ENCODE measurements around the gene CTPS2. TPM values are rescaled to one million over a fixed set of nuclear protein-coding genes. Genes with fewer than 3 reads are reported as not detected.
"Not testable (repeated sequence)": the region's sequence is repeated elsewhere in the genome, so short reads cannot be mapped to it uniquely, and the experiment has no call there.

Gene CTPS2
- total RNA-seq, 1 donor from 2014 or later: 4.9 TPM

DNA sequence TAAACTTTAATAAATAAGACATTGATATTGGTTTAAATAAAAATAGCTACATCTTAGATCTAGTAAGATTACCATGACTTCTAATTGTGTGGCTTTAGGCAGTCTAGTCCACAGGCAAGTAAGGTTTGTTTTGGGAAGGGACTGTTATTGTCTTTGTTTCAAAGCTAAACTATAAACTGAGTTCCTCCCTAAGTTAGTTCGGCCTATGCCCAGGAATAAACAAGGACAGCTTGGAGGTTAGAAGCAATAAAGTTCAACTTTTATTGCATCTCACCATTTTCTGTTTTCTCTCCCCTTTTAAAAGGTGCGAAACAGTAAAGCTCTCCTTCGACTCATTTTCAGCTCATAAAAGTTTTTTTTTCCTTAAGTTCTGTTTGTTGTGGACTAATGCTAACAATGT lies 133.0 kb downstream of the CTPS2 start:
- no peak for DNase-seq
- Histone ChIP-seq H3K4me1 (no peaks in the 10 kb centered on the region), H3K9me3 (replicated peaks) (peaks cover 6% of the 10 kb centered on the region), H3K27me3 (ENCODE audit: low read depth) (no peaks in the 10 kb centered on the region), H3K4me3 (no peak overlapping the region), H3K27ac (replicated peaks) (no peak overlapping the region), H3K36me3 (no peaks in the 10 kb centered on the region)
- intact Hi-C loops (cut with micrococcal nuclease): no loop called here
- TF ChIP-seq, protein P1, sequence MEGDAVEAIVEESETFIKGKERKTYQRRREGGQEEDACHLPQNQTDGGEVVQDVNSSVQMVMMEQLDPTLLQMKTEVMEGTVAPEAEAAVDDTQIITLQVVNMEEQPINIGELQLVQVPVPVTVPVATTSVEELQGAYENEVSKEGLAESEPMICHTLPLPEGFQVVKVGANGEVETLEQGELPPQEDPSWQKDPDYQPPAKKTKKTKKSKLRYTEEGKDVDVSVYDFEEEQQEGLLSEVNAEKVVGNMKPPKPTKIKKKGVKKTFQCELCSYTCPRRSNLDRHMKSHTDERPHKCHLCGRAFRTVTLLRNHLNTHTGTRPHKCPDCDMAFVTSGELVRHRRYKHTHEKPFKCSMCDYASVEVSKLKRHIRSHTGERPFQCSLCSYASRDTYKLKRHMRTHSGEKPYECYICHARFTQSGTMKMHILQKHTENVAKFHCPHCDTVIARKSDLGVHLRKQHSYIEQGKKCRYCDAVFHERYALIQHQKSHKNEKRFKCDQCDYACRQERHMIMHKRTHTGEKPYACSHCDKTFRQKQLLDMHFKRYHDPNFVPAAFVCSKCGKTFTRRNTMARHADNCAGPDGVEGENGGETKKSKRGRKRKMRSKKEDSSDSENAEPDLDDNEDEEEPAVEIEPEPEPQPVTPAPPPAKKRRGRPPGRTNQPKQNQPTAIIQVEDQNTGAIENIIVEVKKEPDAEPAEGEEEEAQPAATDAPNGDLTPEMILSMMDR (IDR thresholded peaks at IDR 0.05; ENCODE audit: borderline replicate concordance): no peak

DNA sequence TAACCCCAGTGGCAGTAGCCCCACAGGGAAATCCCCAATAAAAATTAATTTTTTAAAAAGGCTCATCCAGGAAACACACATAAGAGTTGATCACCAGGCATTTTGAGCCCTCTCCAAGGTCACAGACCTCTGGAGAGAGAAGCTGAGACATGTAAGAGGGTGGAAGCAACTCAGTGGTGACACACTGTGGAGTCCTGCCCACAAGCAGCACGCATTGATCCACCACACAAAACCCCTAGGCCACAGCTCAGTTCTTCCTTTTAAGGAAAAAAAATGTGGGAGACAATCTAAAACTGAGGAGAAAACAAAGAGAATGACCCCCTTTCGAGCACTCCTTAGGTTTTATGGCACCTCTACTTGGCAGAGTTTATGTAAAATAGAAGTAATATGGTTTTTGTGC lies 134.3 kb downstream of the CTPS2 start:
- no peak for DNase-seq
- Histone ChIP-seq H3K9me3 (replicated peaks) (peaks cover 6% of the 10 kb centered on the region), H3K27ac (replicated peaks) (no peak overlapping the region), H3K4me1 (no peaks in the 10 kb centered on the region), H3K4me3 (no peak overlapping the region), H3K36me3 (no peaks in the 10 kb centered on the region), H3K27me3 (ENCODE audit: low read depth) (no peaks in the 10 kb centered on the region)
- TF ChIP-seq, protein P1 (IDR thresholded peaks at IDR 0.05; ENCODE audit: borderline replicate concordance): no peak
- intact Hi-C loops (cut with micrococcal nuclease): no loop called here

GRCh38 chrX:16577483-16578029 lies 134.9 kb downstream of the CTPS2 start:
- H3K36me3 ChIP-seq: no peaks in the 10 kb centered on the region
- no peak for DNase-seq
- peaks cover 6% of the 10 kb centered on the region for H3K9me3 ChIP-seq (replicated peaks)
- no peak overlapping the region for H3K27ac ChIP-seq (replicated peaks)
- no peaks in the 10 kb centered on the region for H3K4me1 ChIP-seq
- intact Hi-C loops (cut with micrococcal nuclease): no loop called here
- no peak overlapping the region for H3K4me3 ChIP-seq
- TF ChIP-seq, protein P1 (IDR thresholded peaks at IDR 0.05; ENCODE audit: borderline replicate concordance): no peak
- no peaks in the 10 kb centered on the region for H3K27me3 ChIP-seq (ENCODE audit: low read depth)

- H3K27me3 ChIP-seq (ENCODE audit: low read depth); H3K9me3 ChIP-seq (replicated peaks); H3K36me3 ChIP-seq; H3K4me1 ChIP-seq; DNase-seq; H3K27ac ChIP-seq (replicated peaks); intact Hi-C loops (cut with micrococcal nuclease); H3K4me3 ChIP-seq: not testable (repeated sequence)
Observed at GRCh38 chrX:16575388-16575787, 137.1 kb downstream of the CTPS2 start.

DNA sequence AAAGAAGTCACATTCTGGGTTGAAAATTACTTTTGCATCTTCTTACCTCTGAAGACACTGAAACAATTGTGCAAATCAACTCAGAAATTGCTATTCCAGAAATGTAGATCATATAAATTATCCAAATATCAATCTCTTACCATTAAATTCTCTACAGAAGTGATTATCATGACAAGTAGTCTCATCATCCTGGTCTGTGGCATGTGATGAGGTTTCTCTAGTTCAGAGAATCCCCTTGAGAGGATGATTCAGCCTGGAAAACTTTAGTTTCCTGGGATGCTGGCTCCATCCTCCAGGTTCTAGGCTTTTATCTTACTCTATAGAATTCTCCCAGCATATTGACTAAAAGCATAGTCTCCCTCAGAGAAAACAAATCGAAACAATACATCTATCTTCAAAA lies 138.7 kb downstream of the CTPS2 start:
- TF ChIP-seq, protein P1 (IDR thresholded peaks at IDR 0.05; ENCODE audit: borderline replicate concordance): no peak
- H3K9me3 ChIP-seq (replicated peaks): no peaks in the 10 kb centered on the region
- H3K27ac ChIP-seq (replicated peaks): no peak overlapping the region
- no peak overlapping the region for H3K4me3 ChIP-seq
- no peaks in the 10 kb centered on the region for H3K27me3 ChIP-seq (ENCODE audit: low read depth)
- no peaks in the 10 kb centered on the region for H3K4me1 ChIP-seq
- intact Hi-C loops (cut with micrococcal nuclease): no loop called here
- no peak for DNase-seq
- H3K36me3 ChIP-seq: no peaks in the 10 kb centered on the region

GRCh38 chrX:16567681-16568080 lies 144.8 kb downstream of the CTPS2 start:
- Histone ChIP-seq H3K4me3 (no peak overlapping the region), H3K27me3 (ENCODE audit: low read depth) (no peaks in the 10 kb centered on the region), H3K36me3 (no peaks in the 10 kb centered on the region), H3K4me1 (no peaks in the 10 kb centered on the region), H3K9me3 (replicated peaks) (no peaks in the 10 kb centered on the region), H3K27ac (replicated peaks) (no peak overlapping the region)
- no peak for DNase-seq
- TF ChIP-seq, protein P1 (IDR thresholded peaks at IDR 0.05; ENCODE audit: borderline replicate concordance): no peak
- intact Hi-C loops (cut with micrococcal nuclease): no loop called here

All from left ventricle myocardium inferior (tissue), 1 donor.